HCT116 (cell line): ENCODE data around the gene ALG8. TPM values are rescaled to one million over a fixed set of nuclear protein-coding genes. Genes with fewer than 3 reads are reported as not detected.

ENCODE experiments used
- ATAC-seq: fragments of 200-7000 bp; cut with Tn5 transposase; 2 replicates; pipeline ENCODE4 v1.9.1; 2020; ENCODE audit warnings: mild to moderate bottlenecking, moderate library complexity
- BruUV-seq: library from RNA; stranded (reverse); fragments of 400-500 nt; replicated peaks from 2 replicates; lab custom pipeline; 2021; lab: Mats Ljungman, UMichigan
- CTCF ChIA-PET: fragments of 300-600 bp; sonication (Branson Sonifier 250); formaldehyde crosslinking; loops from one replicate; lab custom pipeline; 2021; ENCODE audit warnings: antibody characterized with exemption; lab: Charles Lee
- POLR2A ChIA-PET: fragments of 300-600, 350-600 bp; sonication (Branson Sonifier 250); formaldehyde crosslinking; loops from one replicate; lab custom pipeline; 2021; ENCODE audit warnings: antibody characterized with exemption; lab: Charles Lee
- RAD21 ChIA-PET, 2 experiments: fragments of 300-600 bp; sonication (Branson Sonifier 250); formaldehyde crosslinking; loops; one replicate each; lab custom pipeline; 2023; ENCODE audit warnings: low total read pairs in 2 of 2; ENCODE audit not compliant: uncharacterized antibody in 2 of 2, unreplicated experiment in 2 of 2, low non-redundant PET in 1 of 2; lab: Charles Lee
- DNase-seq: peaks from one replicate; pipeline ENCODE4 v3.0.0-alpha.2; 2010; ENCODE audit warnings: low read depth, low spot score
- H2AFZ ChIP-seq: fragments of 200-600 bp; shearing (Covaris generic), sonication (generic); 2 replicates; pipeline ENCODE4 v1.6.1; 2017; ENCODE audit warnings: low read depth, mixed run types, mixed read lengths, antibody characterized with exemption, low read length; ENCODE audit not compliant: poor library complexity, severe bottlenecking
- H3K27ac ChIP-seq: 2 replicates; pipeline ENCODE4 v1.5.1; 2012; ENCODE audit warnings: low read depth, low read length
- H3K27me3 ChIP-seq: fragments of 200-600 bp; sonication (generic); 2 replicates; pipeline ENCODE4 v1.6.1; 2016; ENCODE audit warnings: mixed run types, low read length, mixed read lengths; ENCODE audit not compliant: insufficient read depth
- H3K36me3 ChIP-seq, 2 experiments: fragments of 200-500 bp in 1 of 2; fragments of 200-600 bp in 1 of 2; sonication (Bioruptor generic) in 1 of 2; sonication (generic) in 1 of 2; 2 replicates each; pipeline versions ENCODE4 v1.5.1 to v1.6.1; 2014 to 2016; ENCODE audit warnings: low read length in 2 of 2, inconsistent platforms in 1 of 2, mixed read lengths in 1 of 2, mixed run types in 1 of 2; ENCODE audit not compliant: insufficient read depth in 2 of 2, control insufficient read depth in 1 of 2
- H3K4me1 ChIP-seq, 2 experiments: fragments of 200-600 bp in 1 of 2; sonication (generic) in 1 of 2; 2 replicates each; pipeline versions ENCODE4 v1.5.1 to v1.6.1; 2012 to 2017; ENCODE audit warnings: low read length in 2 of 2, inconsistent platforms in 1 of 2, mild to moderate bottlenecking in 1 of 2, mixed read lengths in 1 of 2, mixed run types in 1 of 2, moderate library complexity in 1 of 2; ENCODE audit not compliant: insufficient read depth in 2 of 2, control insufficient read depth in 1 of 2
- H3K4me2 ChIP-seq: fragments of 200-600 bp; sonication (generic); 2 replicates; pipeline ENCODE4 v1.6.1; 2017; ENCODE audit warnings: mixed run types, low read length, mixed read lengths
- H3K4me3 ChIP-seq, 2 experiments: fragments of 200-600 bp in 1 of 2; sonication (generic) in 1 of 2; replicated peaks in 1 of 2; 2 replicates each; pipeline ENCODE4 v1.5.1; 2011 to 2016; ENCODE audit warnings: low read length in 2 of 2, control low read depth in 1 of 2, low read depth in 1 of 2, mild to moderate bottlenecking in 1 of 2, mixed read lengths in 1 of 2, mixed run types in 1 of 2
- H3K79me2 ChIP-seq: fragments of 200-600 bp; sonication (generic); 2 replicates; pipeline ENCODE4 v1.6.1; 2017; ENCODE audit warnings: mild to moderate bottlenecking, mixed run types, low read length, moderate library complexity, mixed read lengths; ENCODE audit not compliant: insufficient read depth
- H3K9ac ChIP-seq: fragments of 200-600 bp; sonication (generic); 2 replicates; pipeline ENCODE4 v1.6.1; 2016; ENCODE audit warnings: low read length, mixed read lengths
- H3K9me2 ChIP-seq: fragments of 200-600 bp; sonication (generic), shearing (Covaris generic); 2 replicates; pipeline ENCODE4 v1.6.1; 2017; ENCODE audit warnings: mixed run types, mild to moderate bottlenecking, moderate library complexity; ENCODE audit not compliant: insufficient read depth
- H3K9me3 ChIP-seq, 2 experiments: fragments of 200-500 bp in 1 of 2; fragments of 200-600 bp in 1 of 2; sonication (Bioruptor generic) in 1 of 2; sonication (generic) in 1 of 2; 2 replicates each; pipeline ENCODE4 v1.6.1; 2014 to 2017; ENCODE audit warnings: low read length in 2 of 2, mixed read lengths in 2 of 2, inconsistent platforms in 1 of 2, low read depth in 1 of 2, mild to moderate bottlenecking in 1 of 2, mixed run types in 1 of 2, moderate library complexity in 1 of 2; ENCODE audit not compliant: control insufficient read depth in 1 of 2, insufficient read depth in 1 of 2
- H4K20me1 ChIP-seq: fragments of 200-600 bp; sonication (generic), shearing (Covaris generic); 2 replicates; pipeline ENCODE4 v1.6.1; 2017; ENCODE audit warnings: mixed run types, mild to moderate bottlenecking, moderate library complexity; ENCODE audit not compliant: insufficient read depth
- CBX3 ChIP-seq: IDR thresholded peaks from 2 replicates; pipeline ENCODE4 v1.6.1; 2012; ENCODE audit warnings: low read depth
- ELF1 ChIP-seq: IDR thresholded peaks from 2 replicates; pipeline ENCODE4 v1.6.1; 2012; ENCODE audit warnings: low read depth, borderline replicate concordance
- FOSL1 ChIP-seq: IDR thresholded peaks from 2 replicates; pipeline ENCODE4 v1.6.1; 2012; ENCODE audit warnings: low read depth
- JUND ChIP-seq: IDR thresholded peaks from 2 replicates; pipeline ENCODE4 v1.6.1; 2012
- POLR2A ChIP-seq: IDR thresholded peaks from 2 replicates; pipeline ENCODE4 v1.7.0; 2011; ENCODE audit warnings: borderline replicate concordance; ENCODE audit not compliant: insufficient read depth, insufficient read length; ENCODE audit errors: extremely low read depth
- RAD21 ChIP-seq: IDR thresholded peaks from 2 replicates; pipeline ENCODE4 v1.6.1; 2012; ENCODE audit warnings: low read depth, mild to moderate bottlenecking
- SIN3A ChIP-seq: IDR thresholded peaks from 2 replicates; pipeline ENCODE4 v1.6.1; 2012; ENCODE audit warnings: low read depth
- SRF ChIP-seq: IDR thresholded peaks from 2 replicates; pipeline ENCODE4 v1.6.1; 2012; ENCODE audit warnings: low read depth
- YY1 ChIP-seq: IDR thresholded peaks from 2 replicates; pipeline ENCODE4 v1.6.1; 2011; ENCODE audit warnings: low read length, low read depth, moderate library complexity, mild to moderate bottlenecking; ENCODE audit not compliant: insufficient replicate concordance; ENCODE audit errors: extremely low read depth
- ZFX ChIP-seq: fragments of 450-650 bp; IDR thresholded peaks from 2 replicates; pipeline ENCODE4 v1.6.1; 2017
- ZNF274 ChIP-seq: fragments of 200-500 bp; sonication (Bioruptor generic); IDR thresholded peaks from 2 replicates; pipeline ENCODE4 v1.6.1; 2014; ENCODE audit warnings: mild to moderate bottlenecking, low read depth, low read length, inconsistent platforms
- intact Hi-C: fragments of 100-400 bp; cut with micrococcal nuclease; formaldehyde crosslinking; loops from 2 replicates; pipeline ENCODE4 v1.10.0; 2022
- total RNA-seq: library from RNA; stranded (reverse); gene quantifications from one replicate; pipeline ENCODE4 v1.2.1, GENCODE V29; 2021; ENCODE audit not compliant: unreplicated experiment
- TF ChIP-seq, protein P1 (sequence below), 3 experiments: fragments of 200-600 bp in 1 of 3; sonication (generic) in 1 of 3; IDR thresholded peaks in 2 of 3; conservative IDR thresholded peaks in 1 of 3; 2 replicates each; pipeline ENCODE4 v1.5.1; 2012 to 2017; ENCODE audit warnings: low read depth in 2 of 3, low read length in 2 of 3, antibody characterized with exemption in 1 of 3, borderline replicate concordance in 1 of 3, control low read depth in 1 of 3, mild to moderate bottlenecking in 1 of 3, mixed read lengths in 1 of 3, mixed run types in 1 of 3, moderate library complexity in 1 of 3; ENCODE audit not compliant: insufficient read depth in 1 of 3
- TF ChIP-seq, protein P2 (sequence below): IDR thresholded peaks from 2 replicates; pipeline ENCODE4 v1.6.1; 2012

The ALG8 gene
- total RNA-seq, 1 experiment from 2014 or later = 50.1 TPM

DNA sequence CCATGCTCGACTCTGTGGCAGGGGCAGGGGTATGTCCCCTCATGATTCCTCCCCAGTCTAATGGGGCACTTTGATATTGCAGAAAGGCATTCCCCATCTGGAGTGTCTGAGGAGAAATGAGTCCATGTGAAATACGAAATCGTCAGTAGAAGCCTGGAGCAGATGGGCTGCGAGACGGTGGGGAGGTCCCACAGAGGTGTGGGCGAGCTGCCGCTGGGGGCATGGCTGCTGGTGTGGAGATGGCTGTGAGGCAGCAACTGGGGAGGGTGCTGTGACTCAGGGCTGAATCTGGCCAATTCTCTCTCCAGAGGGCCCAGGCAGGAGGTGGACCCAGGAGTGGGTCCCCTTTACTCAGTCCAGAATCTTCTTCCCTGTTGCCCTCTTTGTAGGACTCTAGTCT is 37.8 kb upstream of the ALG8 start:
- RAD21 ChIA-PET = no interaction called here
- POLR2A ChIA-PET = no interaction called here
- intact Hi-C loops = no loop called here
- Histone ChIP-seq H3K27ac (no peak overlapping the region), H3K36me3 (no peaks in the 10 kb centered on the region; a peak in 1 of 4 replicates), H3K9ac (no peak overlapping the region), H3K9me2 (no peaks in the 10 kb centered on the region), H3K4me2 (no peak overlapping the region), H3K9me3 (no peaks in the 10 kb centered on the region), H4K20me1 (no peaks in the 10 kb centered on the region), H3K27me3 (no peaks in the 10 kb centered on the region), H2AFZ (no peak overlapping the region), H3K79me2 (no peaks in the 10 kb centered on the region), H3K4me3 (no peak overlapping the region), H3K4me1 (peaks cover 0 to 8% of the 10 kb centered on the region in 2 experiments; a peak in 1 of 4 replicates)
- BruUV-seq = no TSS peak
- no peak for ATAC-seq
- TF ChIP-seq, protein P1, sequence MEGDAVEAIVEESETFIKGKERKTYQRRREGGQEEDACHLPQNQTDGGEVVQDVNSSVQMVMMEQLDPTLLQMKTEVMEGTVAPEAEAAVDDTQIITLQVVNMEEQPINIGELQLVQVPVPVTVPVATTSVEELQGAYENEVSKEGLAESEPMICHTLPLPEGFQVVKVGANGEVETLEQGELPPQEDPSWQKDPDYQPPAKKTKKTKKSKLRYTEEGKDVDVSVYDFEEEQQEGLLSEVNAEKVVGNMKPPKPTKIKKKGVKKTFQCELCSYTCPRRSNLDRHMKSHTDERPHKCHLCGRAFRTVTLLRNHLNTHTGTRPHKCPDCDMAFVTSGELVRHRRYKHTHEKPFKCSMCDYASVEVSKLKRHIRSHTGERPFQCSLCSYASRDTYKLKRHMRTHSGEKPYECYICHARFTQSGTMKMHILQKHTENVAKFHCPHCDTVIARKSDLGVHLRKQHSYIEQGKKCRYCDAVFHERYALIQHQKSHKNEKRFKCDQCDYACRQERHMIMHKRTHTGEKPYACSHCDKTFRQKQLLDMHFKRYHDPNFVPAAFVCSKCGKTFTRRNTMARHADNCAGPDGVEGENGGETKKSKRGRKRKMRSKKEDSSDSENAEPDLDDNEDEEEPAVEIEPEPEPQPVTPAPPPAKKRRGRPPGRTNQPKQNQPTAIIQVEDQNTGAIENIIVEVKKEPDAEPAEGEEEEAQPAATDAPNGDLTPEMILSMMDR (IDR thresholded peaks at IDR 0.05 in 2 of 3, conservative IDR thresholded peaks at IDR 0.05 in 1 of 3; ENCODE audit: borderline replicate concordance in 1 of 3, insufficient read depth in 1 of 3, low read depth in 2 of 3, low read length in 2 of 3) = no peak
- no peak for TF ChIP-seq SRF
- TF ChIP-seq ZNF274 = no peak
- TF ChIP-seq SIN3A = no peak
- no peak for TF ChIP-seq CBX3
- no peak for DNase-seq
- CTCF ChIA-PET = no interaction called here

DNA sequence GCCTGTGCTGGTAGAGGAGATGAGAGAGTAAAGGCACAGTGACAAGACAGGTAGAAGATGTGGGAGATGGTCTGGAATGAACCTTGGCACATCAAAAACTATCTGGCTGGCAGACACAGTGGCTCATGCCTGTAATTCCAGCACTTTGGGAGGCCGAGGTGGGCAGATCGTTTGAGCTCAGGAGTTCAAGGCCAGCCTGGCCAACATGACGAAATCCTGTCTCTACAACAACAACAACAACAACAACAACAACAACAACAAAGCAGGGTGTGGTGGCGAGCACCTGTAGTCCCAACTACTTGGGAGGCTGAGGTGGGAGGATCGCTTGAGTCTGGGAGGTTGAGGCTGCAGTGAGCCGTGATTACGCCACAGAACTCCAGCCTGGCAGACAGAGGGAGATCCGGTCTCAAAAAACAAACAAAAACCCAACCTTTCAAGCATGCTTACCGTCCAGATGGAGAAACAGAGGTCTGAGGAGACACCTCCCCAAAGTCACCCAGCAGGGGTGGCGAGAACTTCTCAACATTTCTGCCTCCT is 37.2 kb upstream of the ALG8 start:
- H3K36me3 ChIP-seq = no peaks in the 10 kb centered on the region; a peak in 1 of 4 replicates
- ChIA-PET CTCF (no interaction called here), RAD21 (no interaction called here), POLR2A (no interaction called here)
- no peaks in the 10 kb centered on the region for H3K9me3 ChIP-seq
- H3K79me2 ChIP-seq = no peaks in the 10 kb centered on the region
- no peak overlapping the region for H3K9ac ChIP-seq
- no peak for DNase-seq
- H2AFZ ChIP-seq = no peak overlapping the region
- H3K4me3 ChIP-seq = no peak overlapping the region
- H3K9me2 ChIP-seq = no peaks in the 10 kb centered on the region
- H4K20me1 ChIP-seq = no peaks in the 10 kb centered on the region
- intact Hi-C loops = no loop called here
- H3K4me1 ChIP-seq = peaks cover 0 to 8% of the 10 kb centered on the region in 2 experiments; a peak in 1 of 4 replicates
- BruUV-seq = no TSS peak
- no peak overlapping the region for H3K4me2 ChIP-seq
- no peak for ATAC-seq
- no peaks in the 10 kb centered on the region for H3K27me3 ChIP-seq
- no peak overlapping the region for H3K27ac ChIP-seq
- TF ChIP-seq SRF = no peak
- TF ChIP-seq FOSL1 = no peak
- TF ChIP-seq RAD21 = no peak
- no peak for TF ChIP-seq ELF1
- TF ChIP-seq POLR2A = no peak
- TF ChIP-seq ZFX = no peak
- TF ChIP-seq, protein P2, sequence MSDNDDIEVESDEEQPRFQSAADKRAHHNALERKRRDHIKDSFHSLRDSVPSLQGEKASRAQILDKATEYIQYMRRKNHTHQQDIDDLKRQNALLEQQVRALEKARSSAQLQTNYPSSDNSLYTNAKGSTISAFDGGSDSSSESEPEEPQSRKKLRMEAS = no peak
- TF ChIP-seq, protein P1 (IDR thresholded peaks at IDR 0.05 in 2 of 3, conservative IDR thresholded peaks at IDR 0.05 in 1 of 3; ENCODE audit: borderline replicate concordance in 1 of 3, insufficient read depth in 1 of 3, low read depth in 2 of 3, low read length in 2 of 3) = no peak
- TF ChIP-seq YY1 = no peak
- no peak for TF ChIP-seq JUND
